IPS-18c (cell line): ENCODE results near the gene FOS.

Source experiments
- H3K4me3 ChIP-seq: 2 replicates; pipeline ENCODE4 v1.7.0; 2013; ENCODE audit warnings: low read depth, mild to moderate bottlenecking, low read length, moderate library complexity; ENCODE audit not compliant: insufficient read depth
- H3K9me3 ChIP-seq: one replicate; pipeline ENCODE4 v1.6.1; 2013; ENCODE audit warnings: mild to moderate bottlenecking, low read length, moderate library complexity; ENCODE audit not compliant: control insufficient read depth, insufficient read depth

Gene FOS

DNA sequence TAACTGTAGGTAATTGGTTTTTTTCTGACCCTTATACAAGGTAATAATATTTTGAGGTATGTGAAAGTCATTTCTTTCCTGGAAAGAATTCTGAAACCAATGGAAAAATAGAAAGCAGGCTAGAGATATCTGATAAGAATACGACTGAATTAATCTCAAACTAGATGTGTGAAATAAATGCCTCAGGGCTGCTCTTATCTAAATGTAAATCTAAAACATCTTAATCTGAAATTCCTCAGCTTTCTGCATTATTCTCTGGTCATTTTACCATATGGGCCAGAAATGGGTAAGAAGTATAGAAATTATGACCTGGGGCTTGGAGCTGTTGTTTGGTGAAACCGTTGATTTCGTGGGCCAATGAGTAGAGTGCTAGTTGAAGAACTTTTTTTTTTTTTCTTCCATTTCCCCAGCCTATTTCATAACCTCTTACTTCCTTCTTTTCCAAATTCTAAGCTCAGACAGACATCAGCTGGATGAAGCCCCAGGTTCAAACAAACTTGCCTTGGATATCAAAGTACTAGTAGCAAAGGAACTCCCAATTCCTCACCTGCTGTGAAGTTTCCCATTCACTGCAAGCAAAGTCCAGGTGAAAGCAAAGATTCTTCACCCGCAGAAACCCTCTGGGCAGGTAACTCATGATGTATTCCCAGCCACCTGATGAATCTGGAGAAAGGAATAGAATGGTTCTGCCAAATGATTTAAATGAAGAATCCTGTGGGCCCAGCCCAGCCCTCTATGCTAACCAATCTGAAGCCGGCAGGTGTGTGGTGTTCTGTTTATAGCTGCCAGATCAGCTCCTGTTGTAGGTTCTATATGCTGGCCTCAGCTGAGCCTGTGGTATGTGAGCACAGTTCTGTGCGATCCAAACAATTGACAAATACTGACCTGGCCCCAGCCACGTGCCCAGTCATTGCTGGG lies 9.7 kb upstream of the FOS start:
- Histone ChIP-seq H3K9me3 (no peaks in the 10 kb centered on the region), H3K4me3 (no peak overlapping the region)

- H3K9me3 ChIP-seq: no peaks in the 10 kb centered on the region
- H3K4me3 ChIP-seq: no peak overlapping the region
These were observed 7.1 kb upstream of the FOS start for GRCh38 chr14:75271514-75271913.

DNA sequence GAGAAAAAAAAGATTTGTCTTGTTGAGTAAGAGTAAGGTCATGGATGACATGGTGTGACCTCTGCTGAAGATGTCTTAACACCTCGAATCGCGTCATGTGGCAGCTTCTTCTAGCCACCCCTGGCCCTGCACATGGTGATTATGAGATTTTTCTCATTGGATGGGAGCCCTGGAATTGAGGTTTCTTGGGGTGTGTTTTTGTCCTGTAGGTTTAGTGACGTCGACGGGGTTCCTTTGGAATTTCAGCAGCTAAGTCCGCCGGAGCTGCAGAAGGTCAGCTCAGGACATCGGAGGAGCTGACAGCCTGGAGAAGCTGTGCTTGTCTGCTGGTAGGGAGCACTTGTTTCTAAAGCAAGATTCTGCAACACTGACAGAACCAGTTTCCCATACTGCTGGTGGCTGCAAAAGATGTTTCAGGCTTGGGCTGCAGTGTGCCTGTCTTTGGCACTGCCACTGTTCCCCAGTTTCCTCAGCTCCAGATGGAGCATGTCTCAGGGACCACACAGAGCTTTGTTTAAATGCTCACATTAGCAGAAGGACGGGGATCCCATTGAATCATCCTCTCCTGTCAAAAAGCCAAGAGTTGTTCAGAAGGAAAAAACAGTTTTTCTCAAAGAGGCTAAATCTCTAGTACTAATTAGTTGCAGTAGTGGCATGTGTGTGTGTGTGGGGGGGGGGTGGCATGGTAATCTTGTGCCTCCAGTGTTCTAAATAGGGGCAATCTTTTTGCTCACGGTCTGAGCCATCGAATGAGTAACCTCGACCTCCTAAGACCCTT lies 5.2 kb upstream of the FOS start:
- H3K4me3 ChIP-seq: no peak overlapping the region

GRCh38 chr14:75274050-75274898 lies 4.4 kb upstream of the FOS start:
- H3K4me3 ChIP-seq: no peak overlapping the region
- no peaks in the 10 kb centered on the region for H3K9me3 ChIP-seq

More for the DNA sequence above, 5.2 kb upstream of the FOS start:
- H3K9me3 ChIP-seq: no peaks in the 10 kb centered on the region

- no peak overlapping the region for H3K4me3 ChIP-seq
- H3K9me3 ChIP-seq: no peaks in the 10 kb centered on the region
These were observed 3.6 kb upstream of the FOS start for GRCh38 chr14:75274899-75275569.

DNA sequence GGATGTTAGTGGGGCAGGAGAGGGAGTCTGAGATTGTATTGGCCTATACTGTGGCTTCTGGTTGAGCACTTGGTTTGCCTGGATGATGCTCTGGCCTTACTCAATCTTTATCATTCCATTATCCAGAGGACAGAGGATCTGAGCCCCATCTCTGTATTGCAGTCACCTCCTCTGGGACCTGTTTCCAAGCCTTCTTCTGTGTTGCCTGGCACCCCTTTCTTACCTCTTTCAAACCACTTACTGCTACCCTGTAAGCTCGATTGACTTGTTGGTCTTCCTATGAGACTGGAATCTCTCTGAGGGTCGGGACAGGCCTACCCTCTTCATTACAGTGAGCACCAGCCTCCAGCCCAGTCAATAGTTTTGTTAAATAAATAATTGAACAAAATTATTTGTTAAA lies 3.0 kb upstream of the FOS start:
- H3K9me3 ChIP-seq: no peaks in the 10 kb centered on the region
- H3K4me3 ChIP-seq: no peak overlapping the region

DNA sequence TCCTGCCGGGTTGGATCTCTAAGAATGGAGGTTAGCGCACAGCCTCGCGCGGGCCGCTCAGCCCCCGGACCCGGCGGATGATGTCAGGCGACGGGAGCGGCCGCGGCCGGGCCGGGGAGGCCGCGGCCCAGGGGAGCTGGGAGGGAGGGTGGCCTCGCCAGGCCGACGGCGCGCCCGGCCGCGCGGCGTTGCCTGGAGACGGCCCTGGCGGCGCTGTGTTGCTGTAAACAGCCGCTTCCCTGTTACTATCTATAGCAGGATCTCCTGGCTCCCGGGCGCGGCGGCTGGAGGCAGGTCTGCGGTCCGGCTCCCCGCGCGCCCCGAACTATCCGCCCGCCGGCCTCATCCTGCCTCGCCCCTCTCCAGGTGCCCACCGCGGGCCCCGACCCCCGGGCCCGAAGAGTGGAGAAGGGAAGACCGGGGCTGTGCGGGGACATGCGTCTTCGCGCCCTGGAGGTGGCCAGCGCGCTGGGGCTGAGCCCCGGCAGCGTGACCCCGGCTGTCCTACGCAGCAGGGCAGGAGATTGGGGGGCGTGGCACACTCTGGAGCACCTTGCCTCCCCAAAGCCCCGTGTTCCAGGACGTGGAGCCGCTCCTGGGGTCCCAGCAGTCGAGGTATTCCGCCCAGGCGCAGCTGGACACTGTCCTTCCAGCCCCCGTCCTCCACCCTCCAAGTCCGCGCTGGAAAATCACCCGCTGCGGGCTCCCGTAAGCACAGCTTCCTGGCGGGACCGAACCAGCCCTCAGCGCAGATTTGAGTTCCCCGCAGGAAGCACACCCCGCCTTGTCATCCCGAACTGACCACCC lies 1.4 kb upstream of the FOS start:
- H3K9me3 ChIP-seq: no peaks in the 10 kb centered on the region
- H3K4me3 ChIP-seq: peak overlapping the region; percentile 71

GRCh38 chr14:75277815-75278421 lies 710 bp upstream of the FOS start:
- Histone ChIP-seq H3K4me3 (peak overlapping the region; percentile 71; the same call in 1 of the 2 replicates), H3K9me3 (no peaks in the 10 kb centered on the region)

GRCh38 chr14:75279153-75279762 lies 630 bp downstream of the FOS start:
- Histone ChIP-seq H3K4me3 (peak overlapping the region; percentile 63), H3K9me3 (no peaks in the 10 kb centered on the region)

DNA sequence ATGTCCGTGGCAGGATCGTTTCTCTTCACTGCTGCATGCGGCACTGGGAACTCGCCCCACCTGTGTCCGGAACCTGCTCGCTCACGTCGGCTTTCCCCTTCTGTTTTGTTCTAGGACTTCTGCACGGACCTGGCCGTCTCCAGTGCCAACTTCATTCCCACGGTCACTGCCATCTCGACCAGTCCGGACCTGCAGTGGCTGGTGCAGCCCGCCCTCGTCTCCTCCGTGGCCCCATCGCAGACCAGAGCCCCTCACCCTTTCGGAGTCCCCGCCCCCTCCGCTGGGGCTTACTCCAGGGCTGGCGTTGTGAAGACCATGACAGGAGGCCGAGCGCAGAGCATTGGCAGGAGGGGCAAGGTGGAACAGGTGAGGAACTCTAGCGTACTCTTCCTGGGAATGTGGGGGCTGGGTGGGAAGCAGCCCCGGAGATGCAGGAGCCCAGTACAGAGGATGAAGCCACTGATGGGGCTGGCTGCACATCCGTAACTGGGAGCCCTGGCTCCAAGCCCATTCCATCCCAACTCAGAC lies 1.2 kb downstream of the FOS start:
- Histone ChIP-seq H3K9me3 (no peaks in the 10 kb centered on the region), H3K4me3 (peak overlapping the region; percentile 63)

GRCh38 chr14:75280291-75280830 lies 1.7 kb downstream of the FOS start:
- H3K9me3 ChIP-seq: no peaks in the 10 kb centered on the region
- peak overlapping the region; percentile 63 for H3K4me3 ChIP-seq

DNA sequence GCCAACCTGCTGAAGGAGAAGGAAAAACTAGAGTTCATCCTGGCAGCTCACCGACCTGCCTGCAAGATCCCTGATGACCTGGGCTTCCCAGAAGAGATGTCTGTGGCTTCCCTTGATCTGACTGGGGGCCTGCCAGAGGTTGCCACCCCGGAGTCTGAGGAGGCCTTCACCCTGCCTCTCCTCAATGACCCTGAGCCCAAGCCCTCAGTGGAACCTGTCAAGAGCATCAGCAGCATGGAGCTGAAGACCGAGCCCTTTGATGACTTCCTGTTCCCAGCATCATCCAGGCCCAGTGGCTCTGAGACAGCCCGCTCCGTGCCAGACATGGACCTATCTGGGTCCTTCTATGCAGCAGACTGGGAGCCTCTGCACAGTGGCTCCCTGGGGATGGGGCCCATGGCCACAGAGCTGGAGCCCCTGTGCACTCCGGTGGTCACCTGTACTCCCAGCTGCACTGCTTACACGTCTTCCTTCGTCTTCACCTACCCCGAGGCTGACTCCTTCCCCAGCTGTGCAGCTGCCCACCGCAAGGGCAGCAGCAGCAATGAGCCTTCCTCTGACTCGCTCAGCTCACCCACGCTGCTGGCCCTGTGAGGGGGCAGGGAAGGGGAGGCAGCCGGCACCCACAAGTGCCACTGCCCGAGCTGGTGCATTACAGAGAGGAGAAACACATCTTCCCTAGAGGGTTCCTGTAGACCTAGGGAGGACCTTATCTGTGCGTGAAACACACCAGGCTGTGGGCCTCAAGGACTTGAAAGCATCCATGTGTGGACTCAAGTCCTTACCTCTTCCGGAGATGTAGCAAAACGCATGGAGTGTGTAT lies 2.4 kb downstream of the FOS start:
- H3K9me3 ChIP-seq: no peaks in the 10 kb centered on the region
- H3K4me3 ChIP-seq: peak overlapping the region; percentile 21; the same call in 1 of the 2 replicates

DNA sequence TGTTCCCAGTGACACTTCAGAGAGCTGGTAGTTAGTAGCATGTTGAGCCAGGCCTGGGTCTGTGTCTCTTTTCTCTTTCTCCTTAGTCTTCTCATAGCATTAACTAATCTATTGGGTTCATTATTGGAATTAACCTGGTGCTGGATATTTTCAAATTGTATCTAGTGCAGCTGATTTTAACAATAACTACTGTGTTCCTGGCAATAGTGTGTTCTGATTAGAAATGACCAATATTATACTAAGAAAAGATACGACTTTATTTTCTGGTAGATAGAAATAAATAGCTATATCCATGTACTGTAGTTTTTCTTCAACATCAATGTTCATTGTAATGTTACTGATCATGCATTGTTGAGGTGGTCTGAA lies 3.0 kb downstream of the FOS start:
- no peak overlapping the region for H3K4me3 ChIP-seq
- H3K9me3 ChIP-seq: no peaks in the 10 kb centered on the region

- Histone ChIP-seq H3K9me3 (no peaks in the 10 kb centered on the region), H3K4me3 (no peak overlapping the region)
These were observed 3.5 kb downstream of the FOS start for GRCh38 chr14:75282170-75282554.
